ENCODE data around the gene TANGO6. TPM values are rescaled to one million over a fixed set of nuclear protein-coding genes. Genes with fewer than 3 reads are reported as not detected.

The TANGO6 gene
- polyA plus RNA-seq, 1 experiment, result 14.6 TPM

- Histone ChIP-seq H3K36me3 (ENCODE audit: control insufficient read depth, insufficient read depth, low read length) (no peaks in the 10 kb centered on the region), H3K4me3 (ENCODE audit: low read depth, low read length) (no peak overlapping the region), H3K27me3 (ENCODE audit: control insufficient read depth, insufficient read depth, low read length) (no peaks in the 10 kb centered on the region)
- ChIA-PET POLR2A (no interaction called here), CTCF (no interaction called here)
- DNase-seq (ENCODE audit: low read depth), result no peak
- TF ChIP-seq CTCF (IDR thresholded peaks at IDR 0.05; ENCODE audit: insufficient read depth, low read depth, low read length), result no peak
These were observed 97.5 kb downstream of the TANGO6 start for GRCh38 chr16:68940816-68941215.

- Histone ChIP-seq H3K4me3 (ENCODE audit: low read depth, low read length) (no peak overlapping the region), H3K27me3 (ENCODE audit: control insufficient read depth, insufficient read depth, low read length) (no peaks in the 10 kb centered on the region), H3K36me3 (ENCODE audit: control insufficient read depth, insufficient read depth, low read length) (no peaks in the 10 kb centered on the region)
- POLR2A ChIA-PET, result no interaction called here
- no peak for DNase-seq (ENCODE audit: low read depth)
- TF ChIP-seq CTCF (IDR thresholded peaks at IDR 0.05; ENCODE audit: insufficient read depth, low read depth, low read length), result no peak
- CTCF ChIA-PET, result no interaction called here
These were observed 100.6 kb downstream of the TANGO6 start for GRCh38 chr16:68943961-68944360.

DNA sequence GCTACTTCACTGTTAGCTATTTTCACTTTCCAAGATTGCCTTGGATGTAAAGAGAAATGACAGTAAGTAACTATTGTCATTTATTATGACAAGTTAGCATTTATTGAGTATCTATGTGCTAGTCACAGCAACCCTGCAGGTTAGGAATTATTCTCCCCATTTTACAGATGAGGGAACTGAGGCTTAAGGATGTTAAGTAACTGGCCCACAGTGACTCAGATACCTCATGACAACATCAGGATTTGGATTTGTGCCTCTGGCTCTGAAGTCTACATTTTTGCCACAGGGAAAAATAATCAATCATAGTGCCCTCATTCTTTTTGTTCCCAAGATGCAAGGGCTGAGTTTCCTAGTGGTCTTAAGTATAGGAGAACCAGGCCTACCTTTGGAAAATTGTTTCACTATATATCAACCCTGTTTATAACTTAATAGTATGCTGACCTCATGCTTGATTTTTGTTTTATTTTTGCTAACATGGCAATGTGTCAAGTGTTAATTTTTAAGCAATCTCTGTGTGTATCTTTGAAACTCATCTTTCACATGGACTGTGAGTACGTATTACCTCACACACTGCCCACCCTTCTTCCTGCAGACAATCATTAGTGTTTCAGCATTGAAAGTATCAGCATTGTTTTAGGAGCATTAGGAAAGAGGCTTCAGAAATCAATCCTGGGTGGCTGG, 105.0 kb downstream of the TANGO6 start:
- ChIA-PET CTCF (no interaction called here), POLR2A (no interaction called here)
- Histone ChIP-seq H3K4me3 (ENCODE audit: low read depth, low read length) (no peak overlapping the region), H3K27me3 (ENCODE audit: control insufficient read depth, insufficient read depth, low read length) (no peaks in the 10 kb centered on the region), H3K36me3 (ENCODE audit: control insufficient read depth, insufficient read depth, low read length) (no peaks in the 10 kb centered on the region)
- no peak for TF ChIP-seq CTCF (IDR thresholded peaks at IDR 0.05; ENCODE audit: insufficient read depth, low read depth, low read length)
- DNase-seq (ENCODE audit: low read depth), result no peak

DNA sequence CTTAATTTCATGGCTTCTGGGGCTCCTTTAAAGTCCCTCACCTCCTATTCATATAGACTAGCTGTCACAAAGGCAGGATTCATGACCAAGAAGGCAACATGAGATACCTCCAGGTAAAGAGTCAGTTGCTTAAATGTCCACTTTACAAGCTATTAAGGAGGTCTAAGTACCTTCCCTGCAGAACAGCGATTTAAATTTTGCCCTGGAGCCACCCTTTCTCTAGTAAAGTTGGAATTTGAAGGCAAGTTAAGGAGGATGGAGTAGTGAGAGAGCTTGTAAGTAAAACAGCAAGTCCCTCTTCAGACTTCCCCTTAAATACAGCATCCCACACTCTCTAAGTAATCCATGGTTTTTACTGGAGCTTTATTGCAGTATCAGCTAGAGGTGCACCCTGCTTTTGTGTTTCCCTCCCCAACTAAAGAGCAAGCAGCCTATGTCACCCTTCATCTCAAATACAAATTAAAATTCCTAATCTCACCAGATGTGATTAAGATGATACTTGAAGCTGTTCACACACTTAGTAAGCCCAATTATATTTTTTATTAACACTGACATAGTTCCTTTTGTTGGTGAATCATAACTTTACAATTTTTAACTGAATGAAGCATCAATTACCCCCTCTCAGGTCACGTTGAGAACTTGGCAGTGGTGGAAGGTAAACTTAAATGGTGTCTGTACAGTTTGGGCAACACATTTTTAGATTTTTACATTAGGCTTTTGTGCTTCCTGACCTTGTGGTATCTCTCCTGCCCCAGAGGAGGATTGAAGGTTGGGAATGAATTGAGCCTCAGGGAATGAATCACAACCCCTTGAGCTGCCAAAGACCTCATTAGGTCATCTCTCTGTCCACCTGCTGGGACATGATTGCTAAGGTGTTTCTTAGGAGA, 108.9 kb downstream of the TANGO6 start:
- Histone ChIP-seq H3K36me3 (ENCODE audit: control insufficient read depth, insufficient read depth, low read length) (no peaks in the 10 kb centered on the region), H3K27me3 (ENCODE audit: control insufficient read depth, insufficient read depth, low read length) (no peaks in the 10 kb centered on the region), H3K4me3 (ENCODE audit: low read depth, low read length) (no peak overlapping the region)
- CTCF ChIA-PET, result interaction anchor here (0.6 to 1.6 kb wide), 3 partner anchors 9 to 79 kb away, joined by 3 to 5 read pairs (median 3); no protein-coding TSS in a partner anchor
- POLR2A ChIA-PET, result interaction anchor here (0.6 kb wide), 1 partner anchor 172 kb away, joined by 3 read pairs; no protein-coding TSS in a partner anchor
- no peak for DNase-seq (ENCODE audit: low read depth)
- TF ChIP-seq CTCF (IDR thresholded peaks at IDR 0.05; ENCODE audit: insufficient read depth, low read depth, low read length), result no peak

DNA sequence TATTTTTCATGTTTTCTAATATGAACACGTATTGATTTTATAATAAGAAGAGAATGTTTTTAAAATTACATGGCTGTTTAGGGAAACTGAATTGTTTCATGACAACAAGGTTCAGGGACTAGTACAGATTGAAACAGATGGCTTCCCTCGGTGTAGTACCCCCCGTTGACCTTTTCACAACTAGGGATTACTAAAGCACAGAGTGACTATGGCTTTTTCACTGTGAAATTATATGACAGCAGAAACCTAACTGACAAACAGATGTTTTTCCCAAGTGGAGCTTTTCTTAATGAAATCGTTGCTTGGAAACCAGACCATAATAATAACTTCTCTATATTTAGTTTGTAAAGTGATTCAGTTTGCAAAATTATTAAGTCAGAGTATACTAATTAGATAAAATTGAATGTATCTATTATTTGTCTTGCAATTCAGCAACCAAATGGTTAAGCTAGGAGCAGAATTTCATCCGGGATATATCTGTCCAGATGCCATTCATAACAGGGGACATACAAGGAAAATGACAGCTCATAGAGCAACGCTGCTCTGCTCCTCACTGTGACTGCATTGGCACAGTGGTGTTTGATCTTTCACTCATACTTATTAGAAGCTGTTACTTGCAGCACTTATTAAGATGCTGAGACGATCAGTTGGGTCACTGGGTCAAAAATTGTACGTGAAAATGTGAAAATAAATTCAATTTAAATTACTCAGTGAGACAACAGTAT, 111.7 kb downstream of the TANGO6 start:
- ChIA-PET CTCF (interaction anchor here (0.6 to 1.1 kb wide), 3 partner anchors 9 to 143 kb away, joined by 3 read pairs; no protein-coding TSS in a partner anchor), POLR2A (no interaction called here)

More for the DNA sequence above, 111.7 kb downstream of the TANGO6 start:
- DNase-seq (ENCODE audit: low read depth), result no peak
- Histone ChIP-seq H3K4me3 (ENCODE audit: low read depth, low read length) (no peak overlapping the region), H3K36me3 (ENCODE audit: control insufficient read depth, insufficient read depth, low read length) (no peaks in the 10 kb centered on the region), H3K27me3 (ENCODE audit: control insufficient read depth, insufficient read depth, low read length) (no peaks in the 10 kb centered on the region)
- TF ChIP-seq CTCF (IDR thresholded peaks at IDR 0.05; ENCODE audit: insufficient read depth, low read depth, low read length), result no peak

Measured in BJ (cell line).